HepG2 (cell line): ENCODE results near the gene CDH8. TPM values are rescaled to one million over a fixed set of nuclear protein-coding genes. Genes with fewer than 3 reads are reported as not detected.

Source experiments
- ATAC-seq: fragments of 200-7000 bp; cut with Tn5 transposase; 3 replicates; pipeline ENCODE4 v1.9.1; 2020; ENCODE audit warnings: mild to moderate bottlenecking, moderate library complexity
- BruUV-seq: library from RNA; stranded (reverse); fragments of 400-500 nt; replicated peaks from 2 replicates; lab custom pipeline; 2021; lab: Mats Ljungman, UMichigan
- CTCF ChIA-PET: fragments of 300-600 bp; formaldehyde crosslinking; extraction: SDS; loops from one replicate; lab custom pipeline; 2021; ENCODE audit warnings: low total read pairs, inconsistent platforms, low intra/inter-chr PET ratio; lab: Yijun Ruan, JAX
- POLR2A ChIA-PET: fragments of 350-600 bp; sonication (Branson Sonifier 250); formaldehyde crosslinking; loops from one replicate; lab custom pipeline; 2020; ENCODE audit warnings: antibody characterized with exemption, inconsistent platforms; lab: Yijun Ruan, JAX
- DNase-seq: peaks from one replicate; pipeline ENCODE4 v3.0.0-alpha.2; 2015; ENCODE audit warnings: low spot score
- FAIRE-seq: peaks from 3 replicates; lab custom pipeline; 2011; peaks lifted over from hg19 to GRCh38; lab: Jason Lieb, UNC
- H2AFZ ChIP-seq: one replicate; pipeline ENCODE4 v1.6.1; 2011; ENCODE audit warnings: low read length, inconsistent platforms
- H3K27ac ChIP-seq: fragments of 300-600 bp; 3 replicates; pipeline ENCODE4 v1.8.0; 2011; ENCODE audit warnings: mixed run types, mild to moderate bottlenecking, mixed read lengths, low read length, inconsistent platforms; ENCODE audit not compliant: insufficient read depth; ENCODE audit errors: extremely low read length
- H3K27me3 ChIP-seq, 2 experiments: fragments of 200-600 bp in 1 of 2; 2 replicates in 1 of 2; 3 replicates in 1 of 2; pipeline versions ENCODE4 v1.6.0 to v1.8.0; 2011; ENCODE audit warnings: low read length in 2 of 2, mild to moderate bottlenecking in 2 of 2, moderate library complexity in 2 of 2, inconsistent platforms in 1 of 2; ENCODE audit not compliant: insufficient read depth in 2 of 2, control insufficient read depth in 1 of 2
- H3K36me3 ChIP-seq, 2 experiments: fragments of 200-600 bp in 1 of 2; replicated peaks in 1 of 2; 2 replicates in 1 of 2; 3 replicates in 1 of 2; pipeline versions ENCODE4 v1.5.1 to v1.8.0; 2011; ENCODE audit warnings: low read length in 2 of 2, inconsistent platforms in 1 of 2; ENCODE audit not compliant: insufficient read depth in 2 of 2, control insufficient read depth in 1 of 2
- H3K4me1 ChIP-seq: 2 replicates; pipeline ENCODE4 v1.5.1; 2012; ENCODE audit warnings: low read length, inconsistent platforms; ENCODE audit not compliant: insufficient read depth
- H3K4me2 ChIP-seq: 2 replicates; pipeline ENCODE4 v1.6.0; 2011; ENCODE audit warnings: low read depth, low read length, inconsistent platforms
- H3K4me3 ChIP-seq, 3 experiments: fragments of 200-600 bp in 1 of 3; sonication (generic), shearing (Covaris generic) in 1 of 3; replicated peaks in 1 of 3; 2 replicates each; pipeline ENCODE4 v1.5.1; 2011 to 2016; ENCODE audit warnings: low read length in 3 of 3, inconsistent platforms in 2 of 3, low read depth in 2 of 3, mild to moderate bottlenecking in 2 of 3, control low read depth in 1 of 3, mixed read lengths in 1 of 3; ENCODE audit not compliant: insufficient read depth in 1 of 3
- H3K79me2 ChIP-seq: one replicate; pipeline ENCODE4 v1.6.1; 2011; ENCODE audit warnings: low read length, inconsistent platforms; ENCODE audit not compliant: insufficient read depth
- H3K9ac ChIP-seq: 2 replicates; pipeline ENCODE4 v1.6.0; 2011; ENCODE audit warnings: mild to moderate bottlenecking, low read depth, low read length, inconsistent platforms; ENCODE audit not compliant: insufficient read depth
- H3K9me3 ChIP-seq: 2 replicates; pipeline ENCODE4 v1.5.1; 2012; ENCODE audit warnings: mild to moderate bottlenecking, low read length
- H4K20me1 ChIP-seq: 2 replicates; pipeline ENCODE4 v1.6.0; 2011; ENCODE audit warnings: inconsistent platforms, mild to moderate bottlenecking, low read length, moderate library complexity; ENCODE audit not compliant: insufficient read depth
- ETV6 ChIP-seq: sonication (generic); formaldehyde crosslinking; conservative IDR thresholded peaks from 2 replicates; pipeline ENCODE4 v1.4.0; 2020; ENCODE audit warnings: missing genetic modification reagents
- MLX ChIP-seq: IDR thresholded peaks from 2 replicates; pipeline ENCODE4 v1.6.1; 2016
- RCOR2 ChIP-seq: IDR thresholded peaks from 2 replicates; pipeline ENCODE4 v1.6.1; 2016; ENCODE audit warnings: missing biosample characterization, missing genetic modification reagents
- SYNCRIP ChIP-seq: fragments of 200-400 bp; formaldehyde crosslinking; IDR thresholded peaks from 2 replicates; pipeline ENCODE4 v1.6.1; 2018; ENCODE audit warnings: mild to moderate bottlenecking, low read depth, low read length; ENCODE audit not compliant: insufficient read depth
- ZBTB44 ChIP-seq: sonication (generic); formaldehyde crosslinking; IDR thresholded peaks from 2 replicates; pipeline ENCODE4 v1.4.0; 2020; ENCODE audit warnings: missing genetic modification reagents
- ZFP82 ChIP-seq: sonication (generic); formaldehyde crosslinking; IDR thresholded peaks from 2 replicates; pipeline ENCODE4 v1.5.1; 2020; ENCODE audit warnings: mild to moderate bottlenecking, missing genetic modification reagents, borderline replicate concordance
- WGBS: methylation state at CpG from one replicate; pipeline ENCODE4 v1.1.6; 2017; ENCODE audit warnings: low lambda C conversion rate; 5-methylcytosine and 5-hydroxymethylcytosine counted together
- in situ Hi-C: cut with HindIII; loops from 2 replicates; pipeline ENCODE4 v1.10.0; 2017; ENCODE audit warnings: low pct_unique_long_range_greater_than_20kb; ENCODE audit not compliant: extremely low pct_ligation_motif_present
- intact Hi-C: fragments of 100-400 bp; cut with micrococcal nuclease; formaldehyde crosslinking; loops from one replicate; pipeline ENCODE4 v1.10.0; 2022; ENCODE audit not compliant: unreplicated experiment
- polyA plus RNA-seq, 8 experiments: library from polyadenylated mRNA; depleted of rRNA in 3 of 8; stranded (reverse) in 7 of 8; unstranded in 1 of 8; fragments of >200 nt; fragmentation: Illumina TruSeq in 4 of 8; extraction: Trizol in 4 of 8; gene quantifications; 2 replicates each; pipeline versions ENCODE4 v1.2.1 to v1.2.3, GENCODE V29; 2011 to 2016; ENCODE audit warnings: low read depth in 4 of 8, missing spikeins in 1 of 8, mixed read lengths in 1 of 8; ENCODE audit not compliant: insufficient read depth in 1 of 8
- total RNA-seq, 5 experiments: library from RNA; depleted of rRNA; stranded (reverse); fragments of >200 nt; fragmentation: Illumina TruSeq; extraction: Trizol; gene quantifications; 2 replicates each; pipeline ENCODE4 v1.2.3, GENCODE V29; 2016; ENCODE audit warnings: low read depth in 1 of 5
- TF ChIP-seq, protein P1 (sequence below): IDR thresholded peaks from 2 replicates; pipeline ENCODE4 v1.6.1; 2016; ENCODE audit warnings: missing compliant biosample characterization, missing genetic modification reagents, borderline replicate concordance
- TF ChIP-seq, protein P2 (sequence below): sonication (generic); formaldehyde crosslinking; IDR thresholded peaks from 2 replicates; pipeline ENCODE4 v1.5.0; 2020; ENCODE audit warnings: missing genetic modification reagents

CDH8 gene
- total and polyA plus RNA-seq, 2 of the 13 experiments (the other 11 are each of a cell fraction or from before 2014, with no cell fraction given): not detected

DNA sequence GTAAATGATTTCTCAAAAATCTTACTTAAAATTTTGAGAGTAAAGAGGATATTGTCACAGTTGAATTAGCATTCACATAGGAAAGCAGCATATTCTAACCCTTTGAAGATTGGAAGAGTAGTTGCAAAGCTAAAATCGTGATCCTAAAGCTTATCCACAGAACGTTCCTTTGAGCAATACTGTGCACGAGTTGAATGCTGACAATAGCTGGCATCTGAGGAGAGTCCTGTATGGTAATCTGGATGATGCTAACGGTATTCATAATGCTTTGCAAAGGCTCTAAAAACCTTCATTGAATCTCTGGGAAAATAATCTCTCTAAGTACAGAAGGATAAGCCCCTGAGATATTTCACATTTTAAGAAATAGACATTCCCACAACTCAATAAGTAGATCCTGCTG is 354.6 kb downstream of the CDH8 start:
- H3K36me3 ChIP-seq: no peaks in the 10 kb centered on the region
- CTCF ChIA-PET: no interaction called here
- no peak for ATAC-seq
- FAIRE-seq: no peak
- no peaks in the 10 kb centered on the region for H4K20me1 ChIP-seq
- TF ChIP-seq ZBTB44 (CRISPR knock-in tag): no peak
- TF ChIP-seq, protein P1, sequence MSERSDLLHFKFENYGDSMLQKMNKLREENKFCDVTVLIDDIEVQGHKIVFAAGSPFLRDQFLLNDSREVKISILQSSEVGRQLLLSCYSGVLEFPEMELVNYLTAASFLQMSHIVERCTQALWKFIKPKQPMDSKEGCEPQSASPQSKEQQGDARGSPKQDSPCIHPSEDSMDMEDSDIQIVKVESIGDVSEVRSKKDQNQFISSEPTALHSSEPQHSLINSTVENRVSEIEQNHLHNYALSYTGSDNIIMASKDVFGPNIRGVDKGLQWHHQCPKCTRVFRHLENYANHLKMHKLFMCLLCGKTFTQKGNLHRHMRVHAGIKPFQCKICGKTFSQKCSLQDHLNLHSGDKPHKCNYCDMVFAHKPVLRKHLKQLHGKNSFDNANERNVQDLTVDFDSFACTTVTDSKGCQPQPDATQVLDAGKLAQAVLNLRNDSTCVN (CRISPR knock-in tag): no peak
- TF ChIP-seq, protein P2, sequence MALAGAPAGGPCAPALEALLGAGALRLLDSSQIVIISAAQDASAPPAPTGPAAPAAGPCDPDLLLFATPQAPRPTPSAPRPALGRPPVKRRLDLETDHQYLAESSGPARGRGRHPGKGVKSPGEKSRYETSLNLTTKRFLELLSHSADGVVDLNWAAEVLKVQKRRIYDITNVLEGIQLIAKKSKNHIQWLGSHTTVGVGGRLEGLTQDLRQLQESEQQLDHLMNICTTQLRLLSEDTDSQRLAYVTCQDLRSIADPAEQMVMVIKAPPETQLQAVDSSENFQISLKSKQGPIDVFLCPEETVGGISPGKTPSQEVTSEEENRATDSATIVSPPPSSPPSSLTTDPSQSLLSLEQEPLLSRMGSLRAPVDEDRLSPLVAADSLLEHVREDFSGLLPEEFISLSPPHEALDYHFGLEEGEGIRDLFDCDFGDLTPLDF (CRISPR knock-in tag): no peak
- TF ChIP-seq RCOR2 (CRISPR knock-in tag): no peak
- TF ChIP-seq MLX (CRISPR knock-in tag): no peak
- no peak for TF ChIP-seq SYNCRIP
- no peak for TF ChIP-seq ZFP82 (CRISPR knock-in tag)
- no peak for TF ChIP-seq ETV6 (CRISPR knock-in tag)
- no TSS peak for BruUV-seq
- POLR2A ChIA-PET: no interaction called here
- DNase-seq: no peak
- no peak overlapping the region for H3K4me3 ChIP-seq
- H3K27me3 ChIP-seq: no peaks in the 10 kb centered on the region
- intact Hi-C loops: no loop called here
- no peaks in the 10 kb centered on the region for H3K4me1 ChIP-seq
- no peak overlapping the region for H3K27ac ChIP-seq
- H3K79me2 ChIP-seq: no peaks in the 10 kb centered on the region
- in situ Hi-C loops: no loop called here
- H3K9me3 ChIP-seq: peaks cover 42% of the 10 kb centered on the region
- no peak overlapping the region for H3K4me2 ChIP-seq
- WGBS: 2% methylated on average over 4 of the region's 4 CpGs
- H2AFZ ChIP-seq: no peak overlapping the region
- no peak overlapping the region for H3K9ac ChIP-seq
